ENCODE measurements around the gene REPS1. TPM values are rescaled to one million over a fixed set of nuclear protein-coding genes. Genes with fewer than 3 reads are reported as not detected.

Gene REPS1
- polyA plus RNA-seq, 1 of the 3 experiments (the other 2 are of a cell fraction): 26.2 TPM

DNA sequence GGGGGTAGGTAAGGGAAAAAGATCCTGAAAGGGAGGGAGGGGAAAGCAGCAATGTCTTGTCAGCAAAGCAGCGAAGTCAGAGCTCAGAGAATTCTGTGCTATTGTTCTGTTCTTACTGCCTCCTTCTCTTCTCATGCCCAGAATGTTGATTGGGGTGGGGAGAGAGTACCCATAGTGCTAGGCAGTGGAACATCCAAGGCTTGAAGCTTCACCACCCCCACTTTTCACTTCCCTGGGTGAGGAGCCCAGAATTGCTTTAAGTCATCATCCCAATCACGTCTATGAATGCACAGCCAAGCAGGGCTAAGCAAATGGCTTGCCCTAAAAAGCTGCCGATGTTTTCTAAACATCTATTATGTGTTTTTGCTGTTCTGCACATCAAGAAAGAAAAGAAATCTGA, 16.5 kb downstream of the REPS1 start (continued):
- TF ChIP-seq, protein P1, sequence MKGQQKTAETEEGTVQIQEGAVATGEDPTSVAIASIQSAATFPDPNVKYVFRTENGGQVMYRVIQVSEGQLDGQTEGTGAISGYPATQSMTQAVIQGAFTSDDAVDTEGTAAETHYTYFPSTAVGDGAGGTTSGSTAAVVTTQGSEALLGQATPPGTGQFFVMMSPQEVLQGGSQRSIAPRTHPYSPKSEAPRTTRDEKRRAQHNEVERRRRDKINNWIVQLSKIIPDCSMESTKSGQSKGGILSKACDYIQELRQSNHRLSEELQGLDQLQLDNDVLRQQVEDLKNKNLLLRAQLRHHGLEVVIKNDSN (IDR thresholded peaks at IDR 0.05; ENCODE audit: borderline replicate concordance, low read depth): no peak
- no peak for TF ChIP-seq FOSL2 (IDR thresholded peaks at IDR 0.05; ENCODE audit: borderline replicate concordance, low read depth)
- TF ChIP-seq EZH2phosphoT487 (IDR thresholded peaks at IDR 0.05; ENCODE audit: borderline replicate concordance, low read depth): no peak

DNA sequence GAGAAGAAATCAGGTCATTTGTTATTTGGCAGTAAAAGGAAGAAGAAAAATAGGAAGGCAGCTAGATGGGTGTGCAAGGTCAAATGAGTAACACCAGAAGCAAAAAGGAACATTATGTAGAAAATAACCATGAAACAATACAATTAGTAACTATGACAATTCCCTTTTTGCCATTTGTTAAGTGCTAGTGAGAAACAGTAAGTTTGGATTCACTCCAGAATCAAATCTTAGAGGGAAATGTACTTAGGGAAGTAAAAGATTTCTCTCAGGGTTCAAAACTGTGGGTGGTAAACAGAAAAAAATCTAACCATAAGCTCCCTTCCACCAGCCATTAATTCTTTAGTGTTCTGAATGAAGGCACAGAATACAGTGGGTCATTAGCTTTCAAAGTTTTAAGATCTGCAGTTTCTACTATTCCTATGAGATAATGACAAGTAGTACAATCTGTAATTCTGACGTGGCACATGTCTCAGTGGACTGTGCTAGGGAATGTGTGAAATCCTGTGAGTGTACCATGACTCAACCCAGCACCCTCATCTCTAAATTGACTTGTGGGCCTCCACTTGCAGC, 17.1 kb downstream of the REPS1 start:
- H3K9me2 ChIP-seq: no peaks in the 10 kb centered on the region
- no peak overlapping the region for H3K4me3 ChIP-seq (ENCODE audit: low read depth in 2 of 2, low read length in 1 of 2)
- ChIA-PET CTCF (interaction anchor here (1.2 kb wide), 1 partner anchor 17 kb away, joined by 5 read pairs; the partner anchor contains the start of gene REPS1), POLR2A (interaction anchor here (0.6 to 2.0 kb wide), 2 partner anchors 10 to 17 kb away, joined by 3 to 4 read pairs; partner anchors contain the start of gene REPS1)
- H3K79me2 ChIP-seq (ENCODE audit: insufficient read depth): peaks cover 80% of the 10 kb centered on the region
- 25% methylated on average over 1 of the region's 1 CpG for WGBS (ENCODE audit: low lambda C conversion rate)
- H3K4me1 ChIP-seq (ENCODE audit: control insufficient read depth in 1 of 2, insufficient read depth in 2 of 2, low read depth in 1 of 2, low read length in 1 of 2): peaks cover 42% of the 10 kb centered on the region in 2 experiments
- H3K4me2 ChIP-seq: peak overlapping the region; percentile 59
- peaks cover 14% of the 10 kb centered on the region; the same call in 1 of the 2 replicates for H4K20me1 ChIP-seq (ENCODE audit: insufficient read depth)
- H3K27ac ChIP-seq (ENCODE audit: low read depth in 2 of 2, low read length in 1 of 2): peak overlapping the region; percentile 85 to 92
- peak overlapping the region; percentile 33; the same call in 1 of the 2 replicates for H3K9ac ChIP-seq
- H2AFZ ChIP-seq (ENCODE audit: low read depth): no peak overlapping the region
- no peak for DNase-seq
- H3K9me3 ChIP-seq: no peaks in the 10 kb centered on the region
- no peaks in the 10 kb centered on the region for H3K36me3 ChIP-seq (replicated peaks in 1 of 2; ENCODE audit: control insufficient read depth in 1 of 2, insufficient read depth in 2 of 2, low read length in 1 of 2)
- H3K27me3 ChIP-seq (ENCODE audit: insufficient read depth): no peaks in the 10 kb centered on the region
- TF ChIP-seq, protein P2, sequence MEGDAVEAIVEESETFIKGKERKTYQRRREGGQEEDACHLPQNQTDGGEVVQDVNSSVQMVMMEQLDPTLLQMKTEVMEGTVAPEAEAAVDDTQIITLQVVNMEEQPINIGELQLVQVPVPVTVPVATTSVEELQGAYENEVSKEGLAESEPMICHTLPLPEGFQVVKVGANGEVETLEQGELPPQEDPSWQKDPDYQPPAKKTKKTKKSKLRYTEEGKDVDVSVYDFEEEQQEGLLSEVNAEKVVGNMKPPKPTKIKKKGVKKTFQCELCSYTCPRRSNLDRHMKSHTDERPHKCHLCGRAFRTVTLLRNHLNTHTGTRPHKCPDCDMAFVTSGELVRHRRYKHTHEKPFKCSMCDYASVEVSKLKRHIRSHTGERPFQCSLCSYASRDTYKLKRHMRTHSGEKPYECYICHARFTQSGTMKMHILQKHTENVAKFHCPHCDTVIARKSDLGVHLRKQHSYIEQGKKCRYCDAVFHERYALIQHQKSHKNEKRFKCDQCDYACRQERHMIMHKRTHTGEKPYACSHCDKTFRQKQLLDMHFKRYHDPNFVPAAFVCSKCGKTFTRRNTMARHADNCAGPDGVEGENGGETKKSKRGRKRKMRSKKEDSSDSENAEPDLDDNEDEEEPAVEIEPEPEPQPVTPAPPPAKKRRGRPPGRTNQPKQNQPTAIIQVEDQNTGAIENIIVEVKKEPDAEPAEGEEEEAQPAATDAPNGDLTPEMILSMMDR (IDR thresholded peaks at IDR 0.05): no peak
- peak; percentile 86 for TF ChIP-seq FOSL2 (IDR thresholded peaks at IDR 0.05; ENCODE audit: borderline replicate concordance, low read depth)
- TF ChIP-seq TCF12 (IDR thresholded peaks at IDR 0.05): peak; percentile 55
- TF ChIP-seq RXRA (IDR thresholded peaks at IDR 0.05; ENCODE audit: borderline replicate concordance, low read depth): no peak
- peak; percentile 51 for TF ChIP-seq JUND (IDR thresholded peaks at IDR 0.05)
- TF ChIP-seq, protein P3, sequence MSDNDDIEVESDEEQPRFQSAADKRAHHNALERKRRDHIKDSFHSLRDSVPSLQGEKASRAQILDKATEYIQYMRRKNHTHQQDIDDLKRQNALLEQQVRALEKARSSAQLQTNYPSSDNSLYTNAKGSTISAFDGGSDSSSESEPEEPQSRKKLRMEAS (IDR thresholded peaks at IDR 0.05; ENCODE audit: low read depth): 0 out of 2 replicates have a peak, but pooled peaks have one; percentile 34
- TF ChIP-seq, protein P1 (IDR thresholded peaks at IDR 0.05; ENCODE audit: borderline replicate concordance, low read depth): 0 out of 2 replicates have a peak, but pooled peaks have one; percentile 15
- TF ChIP-seq, protein P4, sequence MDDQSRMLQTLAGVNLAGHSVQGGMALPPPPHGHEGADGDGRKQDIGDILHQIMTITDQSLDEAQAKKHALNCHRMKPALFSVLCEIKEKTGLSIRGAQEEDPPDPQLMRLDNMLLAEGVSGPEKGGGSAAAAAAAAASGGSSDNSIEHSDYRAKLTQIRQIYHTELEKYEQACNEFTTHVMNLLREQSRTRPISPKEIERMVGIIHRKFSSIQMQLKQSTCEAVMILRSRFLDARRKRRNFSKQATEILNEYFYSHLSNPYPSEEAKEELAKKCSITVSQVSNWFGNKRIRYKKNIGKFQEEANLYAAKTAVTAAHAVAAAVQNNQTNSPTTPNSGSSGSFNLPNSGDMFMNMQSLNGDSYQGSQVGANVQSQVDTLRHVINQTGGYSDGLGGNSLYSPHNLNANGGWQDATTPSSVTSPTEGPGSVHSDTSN (IDR thresholded peaks at IDR 0.05): peak; percentile 58
- TF ChIP-seq EP300 (IDR thresholded peaks at IDR 0.05; ENCODE audit: borderline replicate concordance in 1 of 2, low read depth in 1 of 2, low read length in 1 of 2): peak in 1 of 2 experiments; percentile 48; a peak in 1 of 4 replicates
- peak; percentile 47; the same call in 1 of the 2 replicates for TF ChIP-seq NFIC (IDR thresholded peaks at IDR 0.05; ENCODE audit: borderline replicate concordance)
- peaks cover 43% of the 10 kb centered on the region for H3F3A ChIP-seq (replicated peaks; ENCODE audit: insufficient read depth)
